Epithelial cell of esophagus (primary cell): ENCODE measurements around the gene CCDC177.
A peak's percentile ranks its signal among the peaks of the same experiment; 100 is the strongest.

ENCODE experiments used
- DNase-seq: peaks from one replicate; pipeline ENCODE4 v3.0.0; 2010; ENCODE audit warnings: low read depth
- H3K4me3 ChIP-seq: 2 replicates; pipeline ENCODE4 v1.5.1; 2011; ENCODE audit warnings: mild to moderate bottlenecking, low read length, control low read depth
- CTCF ChIP-seq: IDR thresholded peaks from 2 replicates; pipeline ENCODE4 v1.5.1; 2011; ENCODE audit warnings: low read depth, mild to moderate bottlenecking, low read length, control low read depth, inconsistent platforms; ENCODE audit not compliant: insufficient read depth; ENCODE audit errors: missing control alignments

CCDC177 gene

GRCh38 chr14:69595336-69595735 lies 20.7 kb upstream of the CCDC177 start:
- no peak overlapping the region for H3K4me3 ChIP-seq
- DNase-seq: no peak

DNA sequence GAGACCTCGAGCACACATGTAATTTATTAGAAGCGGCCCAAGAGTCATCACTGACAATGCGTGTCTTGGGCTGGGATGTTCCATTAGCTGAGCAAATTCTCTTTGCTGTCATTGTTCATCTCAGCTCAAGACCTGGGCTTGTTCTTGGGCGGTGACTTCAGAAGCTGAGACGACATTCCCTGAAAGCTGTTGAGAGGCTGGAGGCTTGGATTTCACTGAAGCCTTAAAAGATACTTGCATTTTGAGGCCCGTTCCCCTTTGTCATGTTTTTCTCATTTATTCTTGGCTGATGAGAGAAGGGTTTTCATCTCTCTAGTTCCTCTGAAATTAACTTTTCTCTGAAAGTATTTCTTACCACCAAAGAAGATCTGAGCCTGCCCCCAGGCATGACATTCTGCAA lies 20.2 kb upstream of the CCDC177 start:
- no peak for TF ChIP-seq CTCF
- no peak overlapping the region for H3K4me3 ChIP-seq
- no peak for DNase-seq

More at GRCh38 chr14:69595336-69595735, 20.7 kb upstream of the CCDC177 start:
- no peak for TF ChIP-seq CTCF

DNA sequence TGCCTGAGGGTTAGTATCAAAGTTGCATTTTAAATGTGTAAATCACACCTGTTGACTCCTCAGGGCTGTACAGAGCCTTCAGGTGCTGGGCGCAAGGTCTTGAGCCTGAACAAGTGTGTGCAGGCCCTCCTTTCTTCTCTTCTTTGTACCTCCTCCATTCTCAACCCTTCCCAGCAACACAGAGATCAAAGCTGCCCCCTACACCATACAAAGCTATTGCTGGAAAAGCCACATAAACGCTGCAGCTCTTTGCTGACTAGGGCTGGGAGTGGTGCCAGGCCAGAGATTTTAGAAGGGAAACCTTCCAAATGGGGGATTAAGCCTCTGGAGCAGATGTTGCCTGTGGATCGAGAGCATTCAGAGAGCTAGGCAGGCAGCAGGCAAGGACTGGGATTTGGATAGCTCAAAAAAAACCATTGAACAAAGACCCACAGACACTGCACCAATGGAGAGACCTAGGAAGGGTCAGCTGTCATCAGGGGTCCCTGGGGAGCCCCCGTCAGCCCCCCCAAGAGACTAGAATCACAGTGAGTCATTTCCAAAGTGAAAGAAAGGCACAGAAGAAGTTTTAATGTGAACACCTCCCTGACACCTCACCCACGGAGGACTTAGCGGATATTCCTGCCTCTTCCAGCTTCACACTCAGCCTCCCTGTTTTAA lies 18.5 kb upstream of the CCDC177 start:
- TF ChIP-seq CTCF: no peak
- no peak overlapping the region for H3K4me3 ChIP-seq
- peak; percentile 42 for DNase-seq

GRCh38 chr14:69591317-69591716 lies 16.6 kb upstream of the CCDC177 start:
- DNase-seq: no peak
- no peak overlapping the region for H3K4me3 ChIP-seq
- no peak for TF ChIP-seq CTCF

GRCh38 chr14:69587389-69587788 lies 12.7 kb upstream of the CCDC177 start:
- H3K4me3 ChIP-seq: no peak overlapping the region
- TF ChIP-seq CTCF: no peak
- no peak for DNase-seq

DNA sequence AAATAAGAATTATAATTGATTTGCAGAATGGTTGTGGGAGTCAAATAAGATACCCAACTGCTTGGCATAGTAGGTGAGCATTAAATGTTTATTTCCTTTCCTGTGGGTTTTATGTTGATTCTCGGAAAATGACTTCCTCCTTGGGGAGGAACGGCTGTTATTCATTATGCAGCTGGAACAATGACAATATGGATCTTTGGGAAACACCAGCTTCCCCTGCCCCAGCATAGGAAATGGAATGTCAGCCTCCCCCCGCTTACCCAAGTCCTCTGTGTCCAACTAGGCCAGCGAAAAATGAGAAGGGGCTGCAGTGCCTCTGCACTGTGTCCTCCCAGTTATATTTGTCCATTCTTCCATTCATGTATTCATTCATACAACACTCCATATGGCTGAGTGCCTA lies 11.7 kb upstream of the CCDC177 start:
- no peak for TF ChIP-seq CTCF
- H3K4me3 ChIP-seq: no peak overlapping the region
- no peak for DNase-seq

DNA sequence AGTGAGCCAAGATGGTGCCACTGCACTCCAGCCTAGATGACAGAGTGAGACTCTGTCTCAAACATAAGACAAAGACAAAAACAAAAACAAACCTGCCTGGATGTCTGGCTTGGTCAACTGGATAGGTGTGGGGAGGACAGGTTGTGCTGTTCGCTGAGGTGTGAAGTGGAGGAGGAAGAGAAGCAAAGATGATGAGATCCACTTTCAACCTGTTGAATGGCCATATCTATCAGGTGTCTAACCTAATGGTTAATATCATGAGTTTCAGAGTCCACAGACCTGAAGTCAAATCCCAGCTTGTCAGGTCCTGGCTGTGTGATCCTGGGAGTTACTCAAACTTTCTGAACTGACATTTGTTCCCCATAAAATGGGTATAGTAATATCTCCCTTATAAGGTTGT lies 9.7 kb upstream of the CCDC177 start:
- no peak for DNase-seq
- TF ChIP-seq CTCF: no peak
- H3K4me3 ChIP-seq: no peak overlapping the region
